CD14-positive monocyte (primary cell): ENCODE data around the gene ATE1. TPM values are rescaled to one million over a fixed set of nuclear protein-coding genes. Genes with fewer than 3 reads are reported as not detected.

Experiments
- DNase-seq, 3 donors: peaks; one replicate each; pipeline ENCODE4 v3.0.0-alpha.2; 2011 to 2022
- H2AFZ ChIP-seq: 2 replicates; pipeline ENCODE4 v1.6.0; 2012; ENCODE audit warnings: mild to moderate bottlenecking, low read depth, low read length, inconsistent platforms; ENCODE audit not compliant: insufficient read depth, poor library complexity, severe bottlenecking
- H3K27ac ChIP-seq, 2 donors: 1 replicate in 1 of 2; 2 replicates in 1 of 2; pipeline ENCODE4 v1.5.1; 2012 to 2013; ENCODE audit warnings: low read length in 2 of 2, control low read depth in 1 of 2, inconsistent platforms in 1 of 2, low read depth in 1 of 2, mild to moderate bottlenecking in 1 of 2
- H3K27me3 ChIP-seq, 2 donors: one replicate each; pipeline versions ENCODE4 v1.6.0 to v1.6.1; 2011 to 2013; ENCODE audit warnings: low read length in 2 of 2; ENCODE audit not compliant: control insufficient read depth in 2 of 2, insufficient read depth in 2 of 2
- H3K36me3 ChIP-seq, 2 donors: replicated peaks in 1 of 2; 1 replicate in 1 of 2; 2 replicates in 1 of 2; pipeline versions ENCODE4 v1.5.1 to v1.6.1; 2012 to 2013; ENCODE audit warnings: low read length in 2 of 2, control low read depth in 1 of 2, inconsistent platforms in 1 of 2, mild to moderate bottlenecking in 1 of 2; ENCODE audit not compliant: insufficient read depth in 2 of 2, control insufficient read depth in 1 of 2
- H3K4me1 ChIP-seq, 2 donors: 1 replicate in 1 of 2; 2 replicates in 1 of 2; pipeline versions ENCODE4 v1.5.1 to v1.6.1; 2012 to 2013; ENCODE audit warnings: low read length in 2 of 2, control low read depth in 1 of 2, inconsistent platforms in 1 of 2, mild to moderate bottlenecking in 1 of 2, moderate library complexity in 1 of 2; ENCODE audit not compliant: insufficient read depth in 2 of 2, control insufficient read depth in 1 of 2
- H3K4me2 ChIP-seq: replicated peaks from 2 replicates; pipeline ENCODE3; 2012; ENCODE audit warnings: low read length, moderate library complexity, mild to moderate bottlenecking; ENCODE audit not compliant: poor library complexity, severe bottlenecking; ENCODE audit errors: extremely low read depth
- H3K4me3 ChIP-seq, 3 experiments: fragments of 200-600 bp in 1 of 3; sonication (generic) in 1 of 3; replicated peaks in 1 of 3; 1 replicate in 2 of 3; 2 replicates in 1 of 3; pipeline ENCODE4 v1.5.1; 2011 to 2013; ENCODE audit warnings: low read length in 3 of 3, mild to moderate bottlenecking in 3 of 3, control low read depth in 2 of 3, low read depth in 2 of 3, inconsistent platforms in 1 of 3, moderate library complexity in 1 of 3
- H3K79me2 ChIP-seq: 2 replicates; pipeline ENCODE4 v1.6.0; 2012; ENCODE audit warnings: mild to moderate bottlenecking, control low read depth, inconsistent platforms, low read length, moderate library complexity; ENCODE audit not compliant: insufficient read depth
- H3K9ac ChIP-seq: 2 replicates; pipeline ENCODE4 v1.6.0; 2017; ENCODE audit warnings: low read length, mild to moderate bottlenecking; ENCODE audit not compliant: insufficient read depth, poor library complexity, severe bottlenecking
- H3K9me3 ChIP-seq, 2 donors: replicated peaks in 1 of 2; 1 replicate in 1 of 2; 2 replicates in 1 of 2; pipeline versions ENCODE4 v1.5.1 to v1.6.1; 2012 to 2013; ENCODE audit warnings: low read length in 2 of 2, control low read depth in 1 of 2; ENCODE audit not compliant: control insufficient read depth in 1 of 2, insufficient read depth in 1 of 2
- H4K20me1 ChIP-seq: 2 replicates; pipeline ENCODE4 v1.6.0; 2012; ENCODE audit warnings: mild to moderate bottlenecking, low read length, control low read depth, moderate library complexity; ENCODE audit not compliant: insufficient read depth
- H3K27ac Mint-ChIP-seq, 7 donors: one replicate each; pipeline ENCODE4 v1.8.0; 2020; ENCODE audit warnings: mild to moderate bottlenecking in 7 of 7, mixed read lengths in 7 of 7, moderate library complexity in 6 of 7, inconsistent platforms in 2 of 7
- H3K27me3 Mint-ChIP-seq, 3 donors: one replicate each; pipeline ENCODE4 v1.8.0; 2021 to 2022; ENCODE audit warnings: low read depth in 3 of 3, mild to moderate bottlenecking in 3 of 3, mixed read lengths in 3 of 3, moderate library complexity in 3 of 3, inconsistent platforms in 1 of 3
- H3K36me3 Mint-ChIP-seq, 2 donors: one replicate each; pipeline ENCODE4 v1.8.0; 2020; ENCODE audit warnings: mixed read lengths in 2 of 2, inconsistent platforms in 1 of 2, mild to moderate bottlenecking in 1 of 2
- H3K4me1 Mint-ChIP-seq: one replicate; pipeline ENCODE4 v1.8.0; 2020; ENCODE audit warnings: mild to moderate bottlenecking, mixed read lengths
- H3K4me3 Mint-ChIP-seq, 2 donors: one replicate each; pipeline ENCODE4 v1.8.0; 2020; ENCODE audit warnings: mild to moderate bottlenecking in 2 of 2, mixed read lengths in 2 of 2, moderate library complexity in 1 of 2
- H3K9me3 Mint-ChIP-seq, 7 donors: one replicate each; pipeline ENCODE4 v1.8.0; 2020 to 2022; ENCODE audit warnings: mixed read lengths in 7 of 7, mild to moderate bottlenecking in 6 of 7, moderate library complexity in 6 of 7, inconsistent platforms in 2 of 7
- CTCF ChIP-seq: fragments of 200-600 bp; IDR thresholded peaks from one replicate; pipeline ENCODE4 v1.8.0; 2022; ENCODE audit warnings: antibody characterized with exemption, mild to moderate bottlenecking
- WGBS: methylation state at CpG from one replicate; pipeline ENCODE4 v1.1.5; 2013; ENCODE audit warnings: missing lambda C conversion rate; ENCODE audit not compliant: insufficient coverage; 5-methylcytosine and 5-hydroxymethylcytosine counted together
- intact Hi-C, 2 donors: fragments of 100-400 bp; cut with micrococcal nuclease; formaldehyde crosslinking; loops; one replicate each; pipeline versions ENCODE4 v1.15.0 to v1.15.1; 2023
- polyA plus RNA-seq, 3 donors: library from polyadenylated mRNA; depleted of rRNA in 1 of 3; unstranded in 2 of 3; stranded (reverse) in 1 of 3; fragments of 300-500 nt in 2 of 3; fragments of >200 nt in 1 of 3; fragmentation: Illumina TruSeq in 2 of 3; gene quantifications; 1 replicate in 2 of 3; 2 replicates in 1 of 3; pipeline ENCODE4 v1.2.3, GENCODE V29; 2012 to 2021

The ATE1 gene
- polyA plus RNA-seq, 3 donors, result 9.2 to 19.5 (median 15.8) TPM

- Histone ChIP-seq H3K36me3 (no peaks in the 10 kb centered on the region), H3K4me2 (no peak overlapping the region), H3K27me3 (no peaks in the 10 kb centered on the region), H4K20me1 (no peaks in the 10 kb centered on the region), H3K4me3 (no peak overlapping the region), H3K27ac (no peak overlapping the region), H3K9ac (no peak overlapping the region), H3K79me2 (no peaks in the 10 kb centered on the region), H3K9me3 (no peaks in the 10 kb centered on the region), H2AFZ (no peak overlapping the region), H3K4me1 (no peaks in the 10 kb centered on the region)
- Mint-ChIP-seq H3K9me3 (no peaks in the 10 kb centered on the region), H3K27ac (no peak overlapping the region), H3K36me3 (peaks cover 3 to 5% of the 10 kb centered on the region in 2 donors), H3K27me3 (no peaks in the 10 kb centered on the region), H3K4me3 (no peak overlapping the region), H3K4me1 (no peaks in the 10 kb centered on the region)
- intact Hi-C loops, result no loop called here
- DNase-seq, result no peak
- WGBS, result no CpG with 5 or more reads among the region's 2 CpGs
- no peak for TF ChIP-seq CTCF
Observed at GRCh38 chr10:121808835-121809234, 119.0 kb downstream of the ATE1 start.

GRCh38 chr10:121804460-121804859 is 123.4 kb downstream of the ATE1 start:
- H3K4me1 ChIP-seq, result no peaks in the 10 kb centered on the region
- no peaks in the 10 kb centered on the region for H3K79me2 ChIP-seq
- Mint-ChIP-seq H3K27ac (no peak overlapping the region), H3K27me3 (no peaks in the 10 kb centered on the region), H3K4me3 (no peak overlapping the region), H3K4me1 (no peaks in the 10 kb centered on the region), H3K36me3 (peaks cover 6 to 12% of the 10 kb centered on the region in 2 donors), H3K9me3 (no peaks in the 10 kb centered on the region)
- DNase-seq, result no peak
- TF ChIP-seq CTCF, result no peak
- no peaks in the 10 kb centered on the region for H3K36me3 ChIP-seq
- H3K9me3 ChIP-seq, result no peaks in the 10 kb centered on the region
- no peak overlapping the region for H3K4me2 ChIP-seq
- H3K27ac ChIP-seq, result no peak overlapping the region
- no peak overlapping the region for H2AFZ ChIP-seq
- no peak overlapping the region for H3K4me3 ChIP-seq
- H4K20me1 ChIP-seq, result no peaks in the 10 kb centered on the region
- H3K27me3 ChIP-seq, result no peaks in the 10 kb centered on the region
- WGBS, result no CpG with 5 or more reads among the region's 4 CpGs
- intact Hi-C loops, result no loop called here
- H3K9ac ChIP-seq, result no peak overlapping the region
